CD4-positive, alpha-beta memory T cell (primary cell): ENCODE results near the gene SASH1. TPM values are rescaled to one million over a fixed set of nuclear protein-coding genes. Genes with fewer than 3 reads are reported as not detected.
A peak's percentile ranks its signal among the peaks of the same experiment; 100 is the strongest.

Experiments
- CTCF ChIA-PET: fragments of 350-600 bp; sonication (Branson Sonifier 250); formaldehyde crosslinking; loops from one replicate; lab custom pipeline; 2021; ENCODE audit warnings: inconsistent platforms; ENCODE audit not compliant: partially characterized antibody; lab: Charles Lee
- POLR2A ChIA-PET: fragments of 350-600 bp; sonication (Branson Sonifier 250); formaldehyde crosslinking; loops from one replicate; lab custom pipeline; 2021; ENCODE audit not compliant: partially characterized antibody; lab: Charles Lee
- DNase-seq, 5 donors: peaks; one replicate each; pipeline versions ENCODE4 v3.0.0 to v3.0.0-alpha.2; 2020 to 2022; ENCODE audit warnings: mixed read lengths in 1 of 5
- H3K27ac ChIP-seq: one replicate; pipeline ENCODE4 v1.7.0; 2013; ENCODE audit warnings: low read depth, low read length
- H3K27me3 ChIP-seq: 2 replicates; pipeline ENCODE4 v1.7.0; 2013; ENCODE audit warnings: mild to moderate bottlenecking, low read length, moderate library complexity; ENCODE audit not compliant: insufficient read depth
- H3K36me3 ChIP-seq: 2 replicates; pipeline ENCODE4 v1.7.0; 2013; ENCODE audit warnings: mild to moderate bottlenecking, low read length, moderate library complexity; ENCODE audit not compliant: insufficient read depth
- H3K4me1 ChIP-seq: 2 replicates; pipeline ENCODE4 v1.7.0; 2013; ENCODE audit warnings: mild to moderate bottlenecking, low read length, moderate library complexity; ENCODE audit not compliant: insufficient read depth
- H3K4me3 ChIP-seq, 2 donors: one replicate each; pipeline ENCODE4 v1.7.0; 2013; ENCODE audit warnings: low read length in 2 of 2, mild to moderate bottlenecking in 1 of 2
- H3K9me3 ChIP-seq, 2 donors: one replicate each; pipeline ENCODE4 v1.7.0; 2013; ENCODE audit warnings: low read length in 2 of 2, control low read depth in 1 of 2; ENCODE audit not compliant: control insufficient read depth in 1 of 2
- H3K27ac Mint-ChIP-seq, 7 donors: one replicate each; pipeline ENCODE4 v1.8.0; 2020 to 2021; ENCODE audit warnings: mixed read lengths in 7 of 7, mild to moderate bottlenecking in 6 of 7, inconsistent platforms in 3 of 7, moderate library complexity in 3 of 7
- H3K27me3 Mint-ChIP-seq, 2 donors: one replicate each; pipeline ENCODE4 v1.8.0; 2020 to 2021; ENCODE audit warnings: mixed read lengths in 2 of 2
- H3K36me3 Mint-ChIP-seq, 2 donors: one replicate each; pipeline ENCODE4 v1.8.0; 2020 to 2021; ENCODE audit warnings: mixed read lengths in 2 of 2, inconsistent platforms in 1 of 2, mild to moderate bottlenecking in 1 of 2
- H3K4me1 Mint-ChIP-seq, 4 donors: one replicate each; pipeline ENCODE4 v1.8.0; 2020 to 2021; ENCODE audit warnings: mixed read lengths in 4 of 4, mild to moderate bottlenecking in 1 of 4
- H3K4me3 Mint-ChIP-seq, 8 donors: one replicate each; pipeline ENCODE4 v1.8.0; 2020 to 2021; ENCODE audit warnings: mixed read lengths in 8 of 8, mild to moderate bottlenecking in 7 of 8, moderate library complexity in 6 of 8, inconsistent platforms in 3 of 8
- H3K9me3 Mint-ChIP-seq, 8 donors: one replicate each; pipeline ENCODE4 v1.8.0; 2020 to 2021; ENCODE audit warnings: mixed read lengths in 8 of 8, mild to moderate bottlenecking in 5 of 8, inconsistent platforms in 3 of 8, moderate library complexity in 1 of 8
- intact Hi-C: fragments of 100-400 bp; cut with micrococcal nuclease; formaldehyde crosslinking; loops from one replicate; pipeline ENCODE4 v1.15.1; 2023
- polyA plus RNA-seq, 2 donors: library from polyadenylated mRNA; unstranded; fragments of 300-500 nt; fragmentation: Illumina TruSeq; gene quantifications; one replicate each; pipeline ENCODE4 v1.2.3, GENCODE V29; 2021
- total RNA-seq, 2 experiments: library from RNA; stranded (reverse); gene quantifications; one replicate each; pipeline ENCODE4 v1.2.3, GENCODE V29; 2021

The SASH1 gene
- total and polyA plus RNA-seq, 4 experiments from 2014 or later: 0.26 to 4.9 (median 1.7) TPM

GRCh38 chr6:148572676-148573335 lies 230.2 kb downstream of the SASH1 start:
- no peaks in the 10 kb centered on the region for H3K36me3 Mint-ChIP-seq
- POLR2A ChIA-PET: no interaction called here
- Histone ChIP-seq H3K27me3 (no peaks in the 10 kb centered on the region), H3K4me1 (no peaks in the 10 kb centered on the region), H3K4me3 (no peak overlapping the region), H3K36me3 (no peaks in the 10 kb centered on the region), H3K27ac (no peak overlapping the region), H3K9me3 (no peaks in the 10 kb centered on the region)
- CTCF ChIA-PET: interaction anchor here (1.0 to 2.8 kb wide), 3 partner anchors 12 to 16 kb away, joined by 3 to 14 read pairs (median 5); no protein-coding TSS in a partner anchor
- intact Hi-C loops: no loop called here
- H3K27me3 Mint-ChIP-seq: peaks cover 11 to 14% of the 10 kb centered on the region in 2 donors
- no peak overlapping the region for H3K4me3 Mint-ChIP-seq
- no peak overlapping the region for H3K27ac Mint-ChIP-seq
- no peaks in the 10 kb centered on the region for H3K4me1 Mint-ChIP-seq
- H3K9me3 Mint-ChIP-seq: no peaks in the 10 kb centered on the region
- DNase-seq: no peak

DNA sequence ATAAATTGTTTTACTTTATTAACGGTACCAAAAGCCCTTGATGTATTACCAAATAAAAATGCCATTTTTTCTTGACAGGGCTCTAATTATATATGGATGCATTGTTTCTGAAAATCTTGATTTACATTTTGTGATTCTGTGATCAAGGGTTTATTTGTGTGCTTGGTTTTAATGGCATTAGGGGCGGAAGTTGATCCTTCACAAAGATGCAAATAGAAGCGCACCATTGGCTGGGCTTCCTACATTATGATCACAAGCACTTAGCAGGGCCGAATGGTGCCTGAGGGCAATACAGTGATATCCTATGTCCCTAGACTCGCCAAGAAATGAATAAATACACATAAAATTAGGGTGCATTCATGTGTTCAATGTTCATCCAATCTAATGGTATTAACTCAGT lies 231.3 kb downstream of the SASH1 start:
- no peak for DNase-seq
- Histone ChIP-seq H3K4me1 (no peaks in the 10 kb centered on the region), H3K27ac (no peak overlapping the region), H3K36me3 (no peaks in the 10 kb centered on the region), H3K4me3 (no peak overlapping the region), H3K27me3 (no peaks in the 10 kb centered on the region), H3K9me3 (no peaks in the 10 kb centered on the region)
- H3K4me3 Mint-ChIP-seq: no peak overlapping the region
- H3K9me3 Mint-ChIP-seq: no peaks in the 10 kb centered on the region
- ChIA-PET POLR2A (no interaction called here), CTCF (interaction anchor here (1.0 to 2.8 kb wide), 2 partner anchors 13 to 17 kb away, joined by 3 to 14 read pairs; no protein-coding TSS in a partner anchor)
- H3K27ac Mint-ChIP-seq: no peak overlapping the region
- H3K36me3 Mint-ChIP-seq: no peaks in the 10 kb centered on the region
- peaks cover 3 to 7% (median 5%) of the 10 kb centered on the region in 4 donors for H3K4me1 Mint-ChIP-seq
- peaks cover 12 to 18% of the 10 kb centered on the region in 2 donors for H3K27me3 Mint-ChIP-seq
- intact Hi-C loops: no loop called here

DNA sequence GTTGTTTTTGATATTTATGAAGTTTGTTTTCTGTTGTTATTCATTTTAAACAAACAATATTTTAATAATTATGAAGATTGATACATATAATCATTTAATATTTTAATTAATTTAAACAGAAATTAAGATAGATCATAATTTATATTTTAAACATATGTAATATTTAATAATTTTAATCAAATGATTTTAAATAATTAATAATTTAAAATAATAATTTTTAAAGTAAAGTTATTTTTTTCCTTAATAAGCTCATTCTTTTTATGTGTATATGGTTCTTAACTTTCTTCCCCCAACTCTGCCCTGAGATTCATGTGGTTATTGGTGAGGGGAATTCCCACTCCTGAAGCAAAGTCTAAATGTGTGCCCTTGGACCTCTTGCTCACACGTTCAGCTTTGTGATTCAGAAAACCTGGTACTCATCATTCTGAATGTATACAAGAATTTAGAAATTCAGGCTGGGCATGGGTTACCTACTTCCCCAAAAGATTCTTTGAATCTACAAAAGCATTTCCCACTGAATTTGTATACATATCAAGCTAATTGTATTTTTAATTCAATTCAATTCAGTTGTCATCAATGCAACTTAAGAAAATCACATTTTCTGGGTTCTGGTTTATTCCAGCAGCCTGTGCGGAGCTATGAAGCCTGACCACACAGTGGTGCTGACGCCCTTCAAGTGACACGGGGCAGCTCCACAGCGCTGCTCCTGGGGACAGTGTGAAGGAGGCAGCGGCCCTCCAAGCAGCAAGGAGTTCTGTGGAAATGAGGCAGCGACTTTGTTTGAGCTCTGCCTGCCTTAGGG lies 235.2 kb downstream of the SASH1 start:
- H3K36me3 ChIP-seq: no peaks in the 10 kb centered on the region
- H3K4me3 Mint-ChIP-seq: no peak overlapping the region
- CTCF ChIA-PET: interaction anchor here (0.6 to 2.6 kb wide), 20 partner anchors 10 to 854 kb away, joined by 3 to 21 read pairs (median 6); no protein-coding TSS in a partner anchor
- H3K27me3 Mint-ChIP-seq: peaks cover 8 to 12% of the 10 kb centered on the region in 2 donors
- H3K27me3 ChIP-seq: no peaks in the 10 kb centered on the region
- H3K4me3 ChIP-seq: no peak overlapping the region
- peak overlapping the region in 1 of 7 donors; percentile 72 for H3K27ac Mint-ChIP-seq
- no peaks in the 10 kb centered on the region for H3K9me3 ChIP-seq
- peaks cover 3 to 7% (median 5%) of the 10 kb centered on the region in 4 donors for H3K4me1 Mint-ChIP-seq
- POLR2A ChIA-PET: no interaction called here
- no peak overlapping the region for H3K27ac ChIP-seq
- no peaks in the 10 kb centered on the region for H3K36me3 Mint-ChIP-seq
- DNase-seq: peak in 4 of 5 donors; percentile 28 to 46 (median 41)
- intact Hi-C loops: loop anchor here (1.0 kb wide), 2 partner anchors 168 to 370 kb away; no protein-coding TSS in a partner anchor
- H3K4me1 ChIP-seq: no peaks in the 10 kb centered on the region
- H3K9me3 Mint-ChIP-seq: peaks cover 0 to 1% (median 0%) of the 10 kb centered on the region in 8 donors

DNA sequence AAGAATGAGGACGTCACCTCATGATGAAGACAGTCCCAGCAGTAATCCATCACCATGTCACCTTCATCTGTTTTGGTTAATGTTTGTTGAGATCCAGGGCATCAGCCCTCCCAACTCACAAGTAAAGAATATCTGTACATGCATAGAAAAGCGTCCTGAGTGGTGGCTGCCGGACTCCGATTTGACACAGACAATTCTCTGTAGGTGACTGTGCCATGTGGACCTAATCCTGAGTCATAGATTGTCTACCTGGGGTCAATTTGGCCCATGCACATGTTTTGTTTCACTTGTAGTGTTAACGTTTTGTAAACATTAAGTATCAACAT lies 235.8 kb downstream of the SASH1 start:
- H3K36me3 ChIP-seq: no peaks in the 10 kb centered on the region
- Mint-ChIP-seq H3K27me3 (peaks cover 8 to 11% of the 10 kb centered on the region in 2 donors), H3K36me3 (no peaks in the 10 kb centered on the region), H3K4me3 (no peak overlapping the region), H3K27ac (peak overlapping the region in 1 of 7 donors; percentile 72), H3K9me3 (peaks cover 0 to 4% (median 0%) of the 10 kb centered on the region in 8 donors), H3K4me1 (peaks cover 3 to 7% (median 5%) of the 10 kb centered on the region in 4 donors)
- DNase-seq: no peak
- H3K27ac ChIP-seq: no peak overlapping the region
- H3K4me1 ChIP-seq: no peaks in the 10 kb centered on the region
- intact Hi-C loops: loop anchor here (1.0 kb wide), 2 partner anchors 168 to 370 kb away; no protein-coding TSS in a partner anchor
- no peaks in the 10 kb centered on the region for H3K9me3 ChIP-seq
- CTCF ChIA-PET: interaction anchor here (0.8 to 2.6 kb wide), 16 partner anchors 10 to 853 kb away, joined by 3 to 21 read pairs (median 6); no protein-coding TSS in a partner anchor
- no peak overlapping the region for H3K4me3 ChIP-seq
- H3K27me3 ChIP-seq: no peaks in the 10 kb centered on the region
- POLR2A ChIA-PET: no interaction called here

GRCh38 chr6:148578837-148579565 lies 236.4 kb downstream of the SASH1 start:
- H3K36me3 ChIP-seq: no peaks in the 10 kb centered on the region
- Mint-ChIP-seq H3K4me3 (no peak overlapping the region), H3K27ac (no peak overlapping the region), H3K27me3 (peaks cover 8 to 11% of the 10 kb centered on the region in 2 donors), H3K4me1 (peaks cover 3 to 7% (median 5%) of the 10 kb centered on the region in 4 donors), H3K9me3 (peaks cover 0 to 7% (median 4%) of the 10 kb centered on the region in 8 donors), H3K36me3 (no peaks in the 10 kb centered on the region)
- no peak for DNase-seq
- H3K4me3 ChIP-seq: no peak overlapping the region
- H3K4me1 ChIP-seq: no peaks in the 10 kb centered on the region
- H3K27me3 ChIP-seq: no peaks in the 10 kb centered on the region
- CTCF ChIA-PET: interaction anchor here (0.9 to 2.6 kb wide), 12 partner anchors 9 to 449 kb away, joined by 3 to 21 read pairs (median 7); no protein-coding TSS in a partner anchor
- intact Hi-C loops: loop anchor here (1.0 kb wide), 2 partner anchors 167 to 369 kb away; no protein-coding TSS in a partner anchor
- H3K9me3 ChIP-seq: no peaks in the 10 kb centered on the region
- POLR2A ChIA-PET: no interaction called here
- H3K27ac ChIP-seq: no peak overlapping the region

DNA sequence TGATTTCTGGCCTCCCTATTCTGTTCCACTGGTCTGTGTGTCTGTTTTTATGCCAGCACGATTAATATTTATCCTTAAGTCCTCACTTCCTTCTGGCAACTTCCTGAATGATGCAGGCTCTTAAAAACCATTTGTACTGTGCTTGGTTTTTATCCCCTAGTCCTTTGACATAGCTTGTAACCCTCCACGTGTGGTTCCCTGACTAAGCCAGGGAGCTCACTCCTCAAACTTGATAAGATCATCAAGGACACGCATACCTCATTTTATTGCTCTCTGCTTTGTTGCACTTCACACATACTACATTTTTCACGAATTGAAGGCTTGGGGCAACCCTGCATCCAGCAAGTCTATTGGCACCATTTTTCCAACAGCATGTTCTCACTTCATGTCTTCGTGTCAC lies 237.8 kb downstream of the SASH1 start:
- Histone ChIP-seq H3K36me3 (no peaks in the 10 kb centered on the region), H3K9me3 (no peaks in the 10 kb centered on the region), H3K4me3 (no peak overlapping the region), H3K27me3 (no peaks in the 10 kb centered on the region), H3K27ac (no peak overlapping the region), H3K4me1 (no peaks in the 10 kb centered on the region)
- Mint-ChIP-seq H3K4me3 (no peak overlapping the region), H3K36me3 (no peaks in the 10 kb centered on the region), H3K27me3 (peaks cover 13 to 17% of the 10 kb centered on the region in 2 donors), H3K4me1 (peaks cover 3 to 7% (median 5%) of the 10 kb centered on the region in 4 donors), H3K27ac (no peak overlapping the region), H3K9me3 (peaks cover 0 to 20% (median 13%) of the 10 kb centered on the region in 8 donors)
- DNase-seq: no peak
- ChIA-PET CTCF (interaction anchor here (0.7 kb wide), 2 partner anchors 93 to 340 kb away, joined by 3 read pairs; no protein-coding TSS in a partner anchor), POLR2A (no interaction called here)
- intact Hi-C loops: no loop called here
